Stomach (tissue), 9 donors: ENCODE measurements around the gene USB1. TPM values are rescaled to one million over a fixed set of nuclear protein-coding genes. Genes with fewer than 3 reads are reported as not detected.

Experiments
- DNase-seq, 2 donors: peaks; one replicate each; pipeline versions ENCODE4 v3.0.0 to v3.0.0-alpha.2; 2013 to 2019
- H3K27ac ChIP-seq, 5 donors: fragments of 200-600 bp in 4 of 5; sonication (generic) in 4 of 5; one replicate each; pipeline ENCODE4 v1.5.1; 2013 to 2019; ENCODE audit warnings: mild to moderate bottlenecking in 1 of 5, moderate library complexity in 1 of 5
- H3K27me3 ChIP-seq, 3 donors: fragments of 200-600 bp; sonication (generic); one replicate each; pipeline ENCODE4 v1.5.1; 2017 to 2019; ENCODE audit warnings: mixed run types in 1 of 3
- H3K36me3 ChIP-seq, 4 donors: fragments of 200-600 bp; sonication (generic); 1 replicate in 3 of 4; 2 replicates in 1 of 4; pipeline ENCODE4 v1.5.1; 2016 to 2019
- H3K4me1 ChIP-seq, 4 donors: fragments of 200-600 bp; sonication (generic); one replicate each; pipeline ENCODE4 v1.5.1; 2016 to 2019
- H3K4me3 ChIP-seq, 4 donors: fragments of 200-600 bp; sonication (generic) in 3 of 4; one replicate each; pipeline ENCODE4 v1.5.1; 2016 to 2019; ENCODE audit warnings: mild to moderate bottlenecking in 1 of 4
- H3K9me3 ChIP-seq, 4 donors: fragments of 200-600 bp; sonication (generic); one replicate each; pipeline ENCODE4 v1.5.1; 2016 to 2019
- CTCF ChIP-seq, 7 experiments: fragments of 450-650 bp in 4 of 7; fragments of 200-600 bp in 3 of 7; sonication (generic) in 3 of 7; IDR thresholded peaks; one replicate each; pipeline ENCODE4 v1.5.1; 2016 to 2019; ENCODE audit warnings: antibody characterized with exemption in 7 of 7, control low read depth in 2 of 7, mild to moderate bottlenecking in 1 of 7
- EP300 ChIP-seq: sonication (generic); formaldehyde crosslinking; IDR thresholded peaks from one replicate; pipeline ENCODE4 v1.6.1; 2017; ENCODE audit warnings: antibody characterized with exemption
- POLR2A ChIP-seq, 4 donors: fragments of 450-650 bp; IDR thresholded peaks; one replicate each; pipeline ENCODE4 v1.6.1; 2016; ENCODE audit warnings: antibody characterized with exemption in 4 of 4, control low read depth in 2 of 4, mild to moderate bottlenecking in 1 of 4, moderate library complexity in 1 of 4
- POLR2AphosphoS5 ChIP-seq, 3 donors: sonication (generic); formaldehyde crosslinking; IDR thresholded peaks; one replicate each; pipeline ENCODE4 v1.6.1; 2016; ENCODE audit warnings: antibody characterized with exemption in 3 of 3
- WGBS, 5 donors: extraction: QIAGEN DNeasy Blood & Tissue Kit in 3 of 5; methylation state at CpG; one replicate each; pipeline versions ENCODE4 v1.1.5 to v1.1.7; 2013 to 2018; 5-methylcytosine and 5-hydroxymethylcytosine counted together
- intact Hi-C: fragments of 100-400 bp; cut with DNase I; formaldehyde crosslinking; loops from one replicate; pipeline ENCODE4 v1.15.1; 2023; ENCODE audit warnings: low total_unique reads
- polyA plus RNA-seq, 3 donors: library from polyadenylated mRNA; stranded (reverse); fragments of 200-250 nt; gene quantifications; one replicate each; pipeline ENCODE4 v1.2.3, GENCODE V29; 2013
- total RNA-seq, 5 donors: library from RNA; depleted of rRNA; stranded (reverse); fragments of >200 nt; gene quantifications; one replicate each; pipeline versions ENCODE4 v1.1.0 to v1.2.3, GENCODE V29; 2014 to 2016
- donor health status: healthy with polysubstance abuse.
- donor health status: Bipolar disorder and iron deficiency.
- donor health status: healthy.

The USB1 gene
- total and polyA plus RNA-seq, 8 donors: 4.1 to 54.0 (median 23.4) TPM

- no peak for DNase-seq
- H3K4me3 ChIP-seq: no peak overlapping the region
- WGBS, 5 donors: 58 to 68% (median 63%) methylated on average over 12 of the region's 12 CpGs
- H3K9me3 ChIP-seq: no peaks in the 10 kb centered on the region
- TF ChIP-seq CTCF (IDR thresholded peaks at IDR 0.05) (no peak), POLR2AphosphoS5 (IDR thresholded peaks at IDR 0.05) (no peak), POLR2A (IDR thresholded peaks at IDR 0.05) (no peak), EP300 (no peak)
- no peaks in the 10 kb centered on the region for H3K27me3 ChIP-seq
- H3K4me1 ChIP-seq: peaks cover 4 to 16% (median 10%) of the 10 kb centered on the region in 4 donors
- no peak overlapping the region for H3K27ac ChIP-seq
- H3K36me3 ChIP-seq: peaks cover 11 to 73% (median 65%) of the 10 kb centered on the region in 4 donors
- intact Hi-C loops: loop anchor here (5.0 kb wide), 1 partner anchor 95 kb away; no protein-coding TSS in a partner anchor
Observed at GRCh38 chr16:58016840-58017446, 15.7 kb downstream of the USB1 start.

- 81 to 90% (median 83%) methylated on average over 7 of the region's 7 CpGs for WGBS, 5 donors
- no peak for DNase-seq
- Histone ChIP-seq H3K4me1 (peaks cover 20 to 35% (median 29%) of the 10 kb centered on the region in 4 donors), H3K9me3 (no peaks in the 10 kb centered on the region), H3K27me3 (no peaks in the 10 kb centered on the region), H3K27ac (no peak overlapping the region), H3K4me3 (no peak overlapping the region), H3K36me3 (peaks cover 3 to 55% (median 48%) of the 10 kb centered on the region in 4 donors)
- intact Hi-C loops: loop anchor here (5.0 kb wide), 1 partner anchor 93 kb away; no protein-coding TSS in a partner anchor
- TF ChIP-seq EP300 (no peak), CTCF (IDR thresholded peaks at IDR 0.05) (no peak), POLR2AphosphoS5 (IDR thresholded peaks at IDR 0.05) (no peak), POLR2A (IDR thresholded peaks at IDR 0.05) (no peak)
Observed at GRCh38 chr16:58018803-58019202, 17.6 kb downstream of the USB1 start.

- H3K36me3 ChIP-seq: peaks cover 3 to 48% (median 43%) of the 10 kb centered on the region in 4 donors
- H3K27me3 ChIP-seq: no peaks in the 10 kb centered on the region
- H3K27ac ChIP-seq: no peak overlapping the region
- no peaks in the 10 kb centered on the region for H3K9me3 ChIP-seq
- no peak for DNase-seq
- intact Hi-C loops: loop anchor here (5.0 kb wide), 1 partner anchor 92 kb away; no protein-coding TSS in a partner anchor
- H3K4me3 ChIP-seq: no peak overlapping the region
- peaks cover 26 to 47% (median 41%) of the 10 kb centered on the region in 4 donors for H3K4me1 ChIP-seq
- WGBS, 5 donors: 46 to 83% (median 83%) methylated on average over 2 to 8 of the region's 8 CpGs
- no peak for TF ChIP-seq EP300
- no peak for TF ChIP-seq POLR2AphosphoS5 (IDR thresholded peaks at IDR 0.05)
- no peak for TF ChIP-seq CTCF (IDR thresholded peaks at IDR 0.05)
- no peak for TF ChIP-seq POLR2A (IDR thresholded peaks at IDR 0.05)
Observed at GRCh38 chr16:58019866-58020538, 18.8 kb downstream of the USB1 start.

GRCh38 chr16:58020628-58021521, 19.7 kb downstream of the USB1 start:
- Histone ChIP-seq H3K4me3 (no peak overlapping the region), H3K27ac (no peak overlapping the region), H3K36me3 (peaks cover 3 to 41% (median 36%) of the 10 kb centered on the region in 4 donors), H3K27me3 (no peaks in the 10 kb centered on the region), H3K4me1 (peaks cover 31 to 52% (median 47%) of the 10 kb centered on the region in 4 donors), H3K9me3 (no peaks in the 10 kb centered on the region)
- intact Hi-C loops: no loop called here
- peak in 5 of 7 experiments; percentile 65 to 89 (median 77) for TF ChIP-seq CTCF (IDR thresholded peaks at IDR 0.05)
- no peak for TF ChIP-seq POLR2A (IDR thresholded peaks at IDR 0.05)
- no peak for TF ChIP-seq EP300
- no peak for TF ChIP-seq POLR2AphosphoS5 (IDR thresholded peaks at IDR 0.05)
- 47 to 57% (median 54%) methylated on average over 8 of the region's 8 CpGs for WGBS, 5 donors
- DNase-seq: peak; percentile 74 to 88
